Stimulated activated CD4-positive, alpha-beta T cell treated with anti-CD3 and anti-CD28 coated beads, Interleukin-1b, Interleukin-23, amount 100 ng/mL, for 24 hours (primary cell): Measurements from ENCODE around the gene ERF.

Experiments used
- DNase-seq, 4 experiments: peaks; one replicate each; pipeline ENCODE4 v3.0.0-alpha.2; 2020; ENCODE audit warnings: low read depth in 4 of 4, low spot score in 1 of 4

The ERF gene

GRCh38 chr19:42217520-42218437, 37.1 kb downstream of the ERF start, which contains the start of gene DEDD2:
Gene DEDD2, minus strand, starts transcription at chr19:42217677. Its CDS starts 670 bp downstream, at chr19:42217007.
- DNase-seq, result peak; percentile 97 to 99 (median 98)

GRCh38 chr19:42216653-42217519, 38.0 kb downstream of the ERF start:
- DNase-seq, result no peak

GRCh38 chr19:42214810-42215485, 40.0 kb downstream of the ERF start:
- no peak for DNase-seq

GRCh38 chr19:42212886-42213285, 42.0 kb downstream of the ERF start:
- DNase-seq, result no peak

GRCh38 chr19:42208612-42209011, 46.3 kb downstream of the ERF start:
- no peak for DNase-seq

GRCh38 chr19:42207767-42208271, 47.1 kb downstream of the ERF start:
- no peak for DNase-seq

- DNase-seq, result no peak
Measured at GRCh38 chr19:42206871-42207755, 47.8 kb downstream of the ERF start.

GRCh38 chr19:42204664-42205063, 50.3 kb downstream of the ERF start:
- DNase-seq, result no peak

GRCh38 chr19:42203700-42204099, 51.2 kb downstream of the ERF start:
- no peak for DNase-seq

- no peak for DNase-seq
Measured at GRCh38 chr19:42202290-42202880, 52.5 kb downstream of the ERF start.

GRCh38 chr19:42201489-42202289, 53.2 kb downstream of the ERF start:
- peak in 1 of 4 experiments; percentile 36 for DNase-seq

- DNase-seq, result no peak
Measured at GRCh38 chr19:42200116-42200715, 54.7 kb downstream of the ERF start.

- DNase-seq, result peak in 1 of 4 experiments; percentile 39
Measured at GRCh38 chr19:42199440-42200115, 55.4 kb downstream of the ERF start.

- DNase-seq, result peak in 1 of 4 experiments; percentile 40
Measured at GRCh38 chr19:42198676-42199439, 56.1 kb downstream of the ERF start.
